ENCODE measurements around the gene TMEM40.

TMEM40 gene

GRCh38 chr3:12759097-12759679, at the start of gene TMEM40:
Gene TMEM40, minus strand, starts transcription at chr3:12759259. Its CDS starts 9,427 bp downstream, at chr3:12749832.
- TF ChIP-seq GATA2 (IDR thresholded peaks at IDR 0.05; ENCODE audit: low read depth, low read length) (no peak), GATA3 (IDR thresholded peaks at IDR 0.05; ENCODE audit: low read depth, low read length) (no peak)

GRCh38 chr3:12808587-12808986, 49.5 kb upstream of the TMEM40 start:
- no peak for TF ChIP-seq GATA3 (IDR thresholded peaks at IDR 0.05; ENCODE audit: low read depth, low read length)

- TF ChIP-seq GATA2 (IDR thresholded peaks at IDR 0.05; ENCODE audit: low read depth, low read length), result no peak
- TF ChIP-seq GATA3 (IDR thresholded peaks at IDR 0.05; ENCODE audit: low read depth, low read length), result no peak
These were observed 48.7 kb upstream of the TMEM40 start for GRCh38 chr3:12807601-12808359.

- TF ChIP-seq GATA2 (IDR thresholded peaks at IDR 0.05; ENCODE audit: low read depth, low read length) (no peak), GATA3 (IDR thresholded peaks at IDR 0.05; ENCODE audit: low read depth, low read length) (no peak)
These were observed 48.0 kb upstream of the TMEM40 start for GRCh38 chr3:12807066-12807465.

- TF ChIP-seq GATA3 (IDR thresholded peaks at IDR 0.05; ENCODE audit: low read depth, low read length) (no peak), GATA2 (IDR thresholded peaks at IDR 0.05; ENCODE audit: low read depth, low read length) (no peak)
These were observed 44.3 kb upstream of the TMEM40 start for GRCh38 chr3:12803371-12803770.

- TF ChIP-seq GATA2 (IDR thresholded peaks at IDR 0.05; ENCODE audit: low read depth, low read length) (no peak), GATA3 (IDR thresholded peaks at IDR 0.05; ENCODE audit: low read depth, low read length) (no peak)
These were observed 40.7 kb upstream of the TMEM40 start for GRCh38 chr3:12799525-12800440.

GRCh38 chr3:12798559-12799179, 39.6 kb upstream of the TMEM40 start:
- TF ChIP-seq GATA2 (IDR thresholded peaks at IDR 0.05; ENCODE audit: low read depth, low read length) (no peak), GATA3 (IDR thresholded peaks at IDR 0.05; ENCODE audit: low read depth, low read length) (no peak)

- TF ChIP-seq GATA3 (IDR thresholded peaks at IDR 0.05; ENCODE audit: low read depth, low read length) (no peak), GATA2 (IDR thresholded peaks at IDR 0.05; ENCODE audit: low read depth, low read length) (no peak)
These were observed 39.0 kb upstream of the TMEM40 start for GRCh38 chr3:12797892-12798558.

GRCh38 chr3:12797124-12797891, 38.2 kb upstream of the TMEM40 start:
- TF ChIP-seq GATA2 (IDR thresholded peaks at IDR 0.05; ENCODE audit: low read depth, low read length) (no peak), GATA3 (IDR thresholded peaks at IDR 0.05; ENCODE audit: low read depth, low read length) (no peak)

- TF ChIP-seq GATA3 (IDR thresholded peaks at IDR 0.05; ENCODE audit: low read depth, low read length), result no peak
- TF ChIP-seq GATA2 (IDR thresholded peaks at IDR 0.05; ENCODE audit: low read depth, low read length), result no peak
These were observed 37.4 kb upstream of the TMEM40 start, which contains the start of gene CAND2 for GRCh38 chr3:12796171-12797123. Gene CAND2, plus strand, starts transcription at chr3:12796680. Its CDS starts 41 bp downstream, at chr3:12796721.

GRCh38 chr3:12793701-12794100, 34.6 kb upstream of the TMEM40 start:
- no peak for TF ChIP-seq GATA3 (IDR thresholded peaks at IDR 0.05; ENCODE audit: low read depth, low read length)
- no peak for TF ChIP-seq GATA2 (IDR thresholded peaks at IDR 0.05; ENCODE audit: low read depth, low read length)

GRCh38 chr3:12791430-12791829, 32.4 kb upstream of the TMEM40 start:
- no peak for TF ChIP-seq GATA2 (IDR thresholded peaks at IDR 0.05; ENCODE audit: low read depth, low read length)
- no peak for TF ChIP-seq GATA3 (IDR thresholded peaks at IDR 0.05; ENCODE audit: low read depth, low read length)
